Spleen (tissue), 11 donors: ENCODE data around the gene AQP3. TPM values are rescaled to one million over a fixed set of nuclear protein-coding genes. Genes with fewer than 3 reads are reported as not detected.

Experiments used
- DNase-seq: peaks from one replicate; pipeline ENCODE4 v3.0.0-alpha.2; 2020
- H3K27ac ChIP-seq, 8 donors: fragments of 200-600 bp; sonication (generic) in 7 of 8; 1 replicate in 4 of 8; 2 replicates in 4 of 8; pipeline versions ENCODE4 v1.5.0 to v1.8.0; 2016 to 2021; ENCODE audit warnings: inconsistent platforms in 4 of 8, mild to moderate bottlenecking in 4 of 8, moderate library complexity in 1 of 8
- H3K27me3 ChIP-seq, 7 donors: fragments of 200-600 bp; sonication (generic) in 6 of 7; replicated peaks in 1 of 7; 1 replicate in 4 of 7; 2 replicates in 3 of 7; pipeline versions ENCODE4 v1.5.0 to v1.8.0; 2016 to 2021; ENCODE audit warnings: inconsistent platforms in 3 of 7, mild to moderate bottlenecking in 1 of 7
- H3K36me3 ChIP-seq, 6 donors: fragments of 200-600 bp; sonication (generic) in 5 of 6; 1 replicate in 4 of 6; 2 replicates in 2 of 6; pipeline versions ENCODE4 v1.5.0 to v1.8.0; 2016 to 2021; ENCODE audit warnings: inconsistent platforms in 2 of 6
- H3K4me1 ChIP-seq, 6 donors: fragments of 200-600 bp; sonication (generic) in 5 of 6; 1 replicate in 3 of 6; 2 replicates in 3 of 6; pipeline versions ENCODE4 v1.5.0 to v1.8.0; 2016 to 2021; ENCODE audit warnings: inconsistent platforms in 3 of 6
- H3K4me3 ChIP-seq, 8 donors: fragments of 200-600 bp; sonication (generic) in 7 of 8; 1 replicate in 4 of 8; 2 replicates in 4 of 8; pipeline versions ENCODE4 v1.5.0 to v1.8.0; 2016 to 2021; ENCODE audit warnings: inconsistent platforms in 4 of 8, mild to moderate bottlenecking in 4 of 8, moderate library complexity in 2 of 8
- H3K9me3 ChIP-seq, 8 donors: fragments of 200-600 bp; sonication (generic) in 7 of 8; 1 replicate in 4 of 8; 2 replicates in 4 of 8; pipeline versions ENCODE4 v1.5.0 to v1.8.0; 2016 to 2021; ENCODE audit warnings: inconsistent platforms in 4 of 8
- POLR2A ChIP-seq, 3 donors: fragments of 450-650 bp; IDR thresholded peaks; one replicate each; pipeline ENCODE4 v1.5.1; 2017; ENCODE audit warnings: antibody characterized with exemption in 3 of 3, mild to moderate bottlenecking in 1 of 3
- POLR2AphosphoS5 ChIP-seq, 3 donors: sonication (generic); formaldehyde crosslinking; IDR thresholded peaks; one replicate each; pipeline ENCODE4 v1.5.1; 2017; ENCODE audit warnings: antibody characterized with exemption in 3 of 3
- WGBS, 5 donors: extraction: QIAGEN DNeasy Blood & Tissue Kit in 3 of 5; methylation state at CpG; one replicate each; pipeline versions ENCODE4 v1.1.5 to v1.1.7; 2013 to 2018; 5-methylcytosine and 5-hydroxymethylcytosine counted together
- intact Hi-C: fragments of 100-400 bp; cut with DNase I; formaldehyde crosslinking; loops from one replicate; pipeline ENCODE4 v1.15.0; 2023; ENCODE audit warnings: low total_unique reads
- polyA plus RNA-seq, 3 donors: library from polyadenylated mRNA; stranded (reverse); fragments of 200-250 nt; gene quantifications; one replicate each; pipeline ENCODE4 v1.2.1, GENCODE V29; 2013
- total RNA-seq, 7 donors: library from RNA; depleted of rRNA in 3 of 7; stranded (reverse); fragments of >200 nt in 3 of 7; fragmentation: NEBNext Ultra II Directional in 4 of 7; extraction: Animal tissue kit (Norgen Biotek cat#: 25700) in 4 of 7; gene quantifications; one replicate each; pipeline versions ENCODE4 v1.1.0 to v1.2.1, GENCODE V29; 2016 to 2021
- TF ChIP-seq, protein P1 (sequence below), 11 experiments: fragments of 200-600 bp in 7 of 11; fragments of 450-650 bp in 4 of 11; sonication (generic) in 4 of 11; IDR thresholded peaks in 8 of 11; conservative IDR thresholded peaks in 3 of 11; 1 replicate in 7 of 11; 2 replicates in 4 of 11; pipeline versions ENCODE4 v1.4.0 to v1.8.0; 2016 to 2021; ENCODE audit warnings: antibody characterized with exemption in 11 of 11, inconsistent platforms in 4 of 11, mild to moderate bottlenecking in 1 of 11
- donor health status: healthy with polysubstance abuse.
- donor health status: DM: no; HTN: no; CAD: no; lungs with moderate emphysema.
- donor health status: DM: no; HTN: no; CAD: no.
- donor health status: Bipolar disorder and iron deficiency.
- donor health status: healthy.
- donor health status: DM: no; HTN: no; CAD: no.
- donor health status: DM: yes; HTN: yes; CAD: no.

Gene AQP3
- total and polyA plus RNA-seq, 10 donors = 5.0 to 251 (median 90.7) TPM

DNA sequence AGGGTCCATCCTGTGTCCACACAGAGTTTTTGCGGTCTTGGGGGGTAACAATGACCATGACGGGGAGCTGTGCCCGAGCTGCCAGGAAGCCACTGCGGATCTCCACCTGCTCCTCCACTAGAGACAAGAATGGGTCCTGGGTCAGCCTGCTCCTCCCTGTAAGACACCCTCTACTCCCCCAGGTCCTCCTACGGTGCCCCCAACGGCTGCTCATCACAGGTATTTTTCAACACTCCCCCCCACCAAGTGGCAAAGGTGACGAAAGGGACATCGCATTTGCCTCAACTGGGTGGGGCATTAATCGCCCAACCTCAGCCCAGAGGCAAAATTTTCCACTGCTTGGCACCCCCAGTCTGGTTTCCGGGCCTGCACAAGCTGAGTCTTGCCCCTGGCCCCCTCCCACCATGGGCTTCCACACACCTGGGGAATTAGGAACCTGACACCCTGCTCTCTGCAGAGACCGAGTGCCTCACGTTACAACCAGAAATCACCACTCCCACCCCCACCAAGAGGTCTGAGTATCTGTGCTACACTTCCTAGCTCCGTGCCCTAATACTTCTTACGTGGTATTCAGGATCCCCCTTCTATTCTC is 16.7 kb upstream of the AQP3 start:
- no peak overlapping the region for H3K4me3 ChIP-seq
- H3K4me1 ChIP-seq = peaks cover 0 to 14% (median 0%) of the 10 kb centered on the region in 6 donors
- DNase-seq = peak; percentile 57
- H3K27ac ChIP-seq = no peak overlapping the region
- no peaks in the 10 kb centered on the region for H3K27me3 ChIP-seq
- no peaks in the 10 kb centered on the region for H3K9me3 ChIP-seq
- peaks cover 5 to 94% (median 84%) of the 10 kb centered on the region in 6 donors for H3K36me3 ChIP-seq
- WGBS, 5 donors = 90 to 97% (median 92%) methylated on average over 11 to 14 of the region's 14 CpGs
- TF ChIP-seq POLR2AphosphoS5 (IDR thresholded peaks at IDR 0.05) (no peak), POLR2A (IDR thresholded peaks at IDR 0.05) (no peak)
- TF ChIP-seq, protein P1, sequence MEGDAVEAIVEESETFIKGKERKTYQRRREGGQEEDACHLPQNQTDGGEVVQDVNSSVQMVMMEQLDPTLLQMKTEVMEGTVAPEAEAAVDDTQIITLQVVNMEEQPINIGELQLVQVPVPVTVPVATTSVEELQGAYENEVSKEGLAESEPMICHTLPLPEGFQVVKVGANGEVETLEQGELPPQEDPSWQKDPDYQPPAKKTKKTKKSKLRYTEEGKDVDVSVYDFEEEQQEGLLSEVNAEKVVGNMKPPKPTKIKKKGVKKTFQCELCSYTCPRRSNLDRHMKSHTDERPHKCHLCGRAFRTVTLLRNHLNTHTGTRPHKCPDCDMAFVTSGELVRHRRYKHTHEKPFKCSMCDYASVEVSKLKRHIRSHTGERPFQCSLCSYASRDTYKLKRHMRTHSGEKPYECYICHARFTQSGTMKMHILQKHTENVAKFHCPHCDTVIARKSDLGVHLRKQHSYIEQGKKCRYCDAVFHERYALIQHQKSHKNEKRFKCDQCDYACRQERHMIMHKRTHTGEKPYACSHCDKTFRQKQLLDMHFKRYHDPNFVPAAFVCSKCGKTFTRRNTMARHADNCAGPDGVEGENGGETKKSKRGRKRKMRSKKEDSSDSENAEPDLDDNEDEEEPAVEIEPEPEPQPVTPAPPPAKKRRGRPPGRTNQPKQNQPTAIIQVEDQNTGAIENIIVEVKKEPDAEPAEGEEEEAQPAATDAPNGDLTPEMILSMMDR (IDR thresholded peaks at IDR 0.05 in 8 of 11, conservative IDR thresholded peaks at IDR 0.05 in 3 of 11) = no peak
- intact Hi-C loops = loop anchor here (10.0 kb wide), 2 partner anchors 89 to 179 kb away; no protein-coding TSS in a partner anchor

DNA sequence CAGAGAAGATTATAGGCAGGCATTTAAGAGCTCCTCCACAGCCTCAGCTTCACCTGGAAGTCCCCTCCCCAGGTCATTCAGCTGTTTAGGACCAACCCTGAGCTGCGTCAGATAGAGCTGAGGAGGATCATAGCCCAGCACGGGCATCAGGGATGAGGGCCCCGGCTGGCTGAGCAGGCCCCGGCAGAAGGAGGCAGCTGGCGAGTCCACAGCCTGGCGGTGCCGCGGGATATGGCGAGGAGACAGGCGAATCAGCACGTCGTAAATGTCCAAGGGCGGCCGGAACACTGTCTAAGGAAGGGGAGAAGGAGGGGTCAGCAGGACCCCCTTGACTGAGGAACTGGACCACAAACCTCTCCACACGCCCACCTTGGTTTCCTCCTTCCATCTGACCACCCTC is 15.8 kb upstream of the AQP3 start:
- Histone ChIP-seq H3K27ac (no peak overlapping the region), H3K4me3 (no peak overlapping the region), H3K4me1 (peaks cover 0 to 23% (median 4%) of the 10 kb centered on the region in 6 donors), H3K27me3 (no peaks in the 10 kb centered on the region), H3K36me3 (peaks cover 5 to 84% (median 74%) of the 10 kb centered on the region in 6 donors), H3K9me3 (no peaks in the 10 kb centered on the region)
- no peak for DNase-seq
- 89 to 96% (median 96%) methylated on average over 15 of the region's 15 CpGs for WGBS, 5 donors
- intact Hi-C loops = loop anchor here (10.0 kb wide), 2 partner anchors 88 to 178 kb away; no protein-coding TSS in a partner anchor
- TF ChIP-seq, protein P1 (IDR thresholded peaks at IDR 0.05 in 8 of 11, conservative IDR thresholded peaks at IDR 0.05 in 3 of 11) = no peak
- TF ChIP-seq POLR2AphosphoS5 (IDR thresholded peaks at IDR 0.05) = no peak
- no peak for TF ChIP-seq POLR2A (IDR thresholded peaks at IDR 0.05)

DNA sequence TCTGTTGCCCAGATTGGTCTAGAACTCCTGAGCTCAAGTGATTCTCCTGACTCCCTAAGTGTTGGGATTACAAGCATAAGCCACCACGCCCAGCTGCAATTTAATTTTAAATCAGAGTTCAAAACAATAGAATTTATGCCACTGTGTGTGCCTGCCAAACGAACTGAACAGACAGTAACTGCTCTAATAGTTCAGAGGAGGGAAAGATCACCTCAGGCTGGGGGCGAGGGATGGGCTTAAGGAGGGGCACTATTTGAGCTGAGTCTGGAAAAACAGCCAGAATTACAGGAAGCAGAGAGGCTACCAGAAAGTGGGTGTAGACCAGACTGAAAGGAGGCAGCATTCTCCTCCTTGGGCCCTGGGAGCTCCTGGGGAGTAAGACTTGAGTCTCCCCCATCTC is 14.1 kb upstream of the AQP3 start:
- H3K36me3 ChIP-seq = peaks cover 3 to 68% (median 58%) of the 10 kb centered on the region in 6 donors

DNA sequence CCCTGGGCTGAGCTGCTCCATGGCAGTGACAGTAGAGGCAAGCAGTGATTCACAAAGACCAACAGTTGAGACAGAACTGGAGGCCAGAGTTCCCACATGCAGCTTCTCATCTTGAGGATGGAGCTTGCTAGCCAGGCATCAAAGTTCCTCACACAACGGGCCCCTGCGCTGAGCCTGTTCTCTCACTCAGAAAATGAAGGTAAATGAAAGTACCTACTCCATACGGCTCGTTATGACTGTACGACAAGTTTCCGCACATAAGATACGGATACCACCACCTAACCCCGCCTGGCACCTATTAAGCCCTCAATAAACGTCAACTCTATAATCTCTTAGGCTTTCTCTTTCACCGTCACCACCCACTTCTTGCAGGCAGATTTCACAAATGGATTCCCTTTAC is 13.5 kb upstream of the AQP3 start:
- 84 to 95% (median 93%) methylated on average over 10 of the region's 10 CpGs for WGBS, 5 donors
- Histone ChIP-seq H3K36me3 (peaks cover 3 to 61% (median 51%) of the 10 kb centered on the region in 6 donors), H3K9me3 (no peaks in the 10 kb centered on the region), H3K27ac (no peak overlapping the region), H3K4me1 (peaks cover 0 to 23% (median 6%) of the 10 kb centered on the region in 6 donors), H3K4me3 (no peak overlapping the region), H3K27me3 (no peaks in the 10 kb centered on the region)
- DNase-seq = no peak
- intact Hi-C loops = loop anchor here (10.0 kb wide), 2 partner anchors 86 to 176 kb away; no protein-coding TSS in a partner anchor
- TF ChIP-seq, protein P1 (IDR thresholded peaks at IDR 0.05 in 8 of 11, conservative IDR thresholded peaks at IDR 0.05 in 3 of 11) = no peak
- TF ChIP-seq POLR2AphosphoS5 (IDR thresholded peaks at IDR 0.05) (no peak), POLR2A (IDR thresholded peaks at IDR 0.05) (no peak)

More for the DNA sequence above, 14.1 kb upstream of the AQP3 start:
- Histone ChIP-seq H3K4me1 (peaks cover 0 to 23% (median 6%) of the 10 kb centered on the region in 6 donors), H3K27ac (no peak overlapping the region), H3K27me3 (no peaks in the 10 kb centered on the region), H3K9me3 (no peaks in the 10 kb centered on the region), H3K4me3 (no peak overlapping the region)
- TF ChIP-seq, protein P1 (IDR thresholded peaks at IDR 0.05 in 8 of 11, conservative IDR thresholded peaks at IDR 0.05 in 3 of 11) = no peak
- TF ChIP-seq POLR2A (IDR thresholded peaks at IDR 0.05) (no peak), POLR2AphosphoS5 (IDR thresholded peaks at IDR 0.05) (no peak)
- intact Hi-C loops = loop anchor here (10.0 kb wide), 2 partner anchors 87 to 177 kb away; no protein-coding TSS in a partner anchor
- WGBS, 5 donors = 81 to 94% (median 88%) methylated on average over 3 of the region's 3 CpGs
- no peak for DNase-seq
